ENCODE results near the gene GGCT. TPM values are rescaled to one million over a fixed set of nuclear protein-coding genes. Genes with fewer than 3 reads are reported as not detected.

Gene GGCT
- total and polyA plus RNA-seq, 2 of the 8 experiments (the other 6 are each of a cell fraction or from before 2014, with no cell fraction given): 50.0 to 129 TPM

GRCh38 chr7:30545791-30546555 is 41.3 kb upstream of the GGCT start:
- H3K27ac ChIP-seq (ENCODE audit: low read depth, low read length): no peak overlapping the region
- no peak overlapping the region for H3K4ac ChIP-seq (replicated peaks; ENCODE audit: insufficient read length, low read depth, low read length)
- DNase-seq (ENCODE audit: low read depth in 1 of 2, low spot score in 2 of 2): no peak
- H3K9me3 ChIP-seq (ENCODE audit: insufficient read depth in 2 of 2, low read depth in 1 of 2, low read length in 1 of 2): no peaks in the 10 kb centered on the region
- H2BK20ac ChIP-seq (ENCODE audit: low read length): no peak overlapping the region
- H3K18ac ChIP-seq (ENCODE audit: extremely low read depth, low read length): no peak overlapping the region
- no peak overlapping the region for H3K56ac ChIP-seq (replicated peaks; ENCODE audit: insufficient read length, low read depth, low read length)
- H3K9ac ChIP-seq (replicated peaks in 1 of 4; ENCODE audit: extremely low read depth in 1 of 4, low read depth in 3 of 4, low read length in 3 of 4): no peak overlapping the region
- H2AFZ ChIP-seq (ENCODE audit: low read length): no peak overlapping the region
- H3K27me3 ChIP-seq (replicated peaks in 1 of 4; ENCODE audit: control insufficient read depth in 3 of 4, extremely low read depth in 1 of 4, insufficient read depth in 3 of 4, low read length in 3 of 4): no peaks in the 10 kb centered on the region
- H2AK5ac ChIP-seq (ENCODE audit: low read depth, low read length): no peak overlapping the region
- no peak overlapping the region for H4K5ac ChIP-seq (ENCODE audit: insufficient read length, low read depth, low read length)
- no peak overlapping the region for H4K91ac ChIP-seq (replicated peaks; ENCODE audit: insufficient read length, low read length)
- H2BK15ac ChIP-seq (ENCODE audit: low read length): no peak overlapping the region
- H3K4me3 ChIP-seq (ENCODE audit: extremely low read depth in 1 of 4, insufficient read depth in 2 of 4, low read depth in 3 of 4, low read length in 4 of 4): no peak overlapping the region
- ChIA-PET POLR2A (ENCODE audit: partially characterized antibody) (interaction anchor here (0.8 to 3.4 kb wide), 2 partner anchors 14 to 59 kb away, joined by 3 to 8 read pairs; no protein-coding TSS in a partner anchor), CTCF (ENCODE audit: partially characterized antibody) (interaction anchor here (0.7 to 9.5 kb wide), 13 partner anchors 9 to 390 kb away, joined by 3 to 214 read pairs (median 3); no protein-coding TSS in a partner anchor)
- no peaks in the 10 kb centered on the region for H3K79me1 ChIP-seq (ENCODE audit: low read depth, low read length)
- H3K23me2 ChIP-seq (ENCODE audit: low read depth, low read length): no peaks in the 10 kb centered on the region
- no peak overlapping the region for H2BK12ac ChIP-seq (ENCODE audit: low read depth, low read length)
- H2BK120ac ChIP-seq (replicated peaks; ENCODE audit: low read depth, low read length): no peak overlapping the region
- peaks cover 0 to 8% (median 1%) of the 10 kb centered on the region in 4 experiments; a peak in 2 of 7 replicates for H3K4me1 ChIP-seq (replicated peaks in 1 of 4; ENCODE audit: control insufficient read depth in 3 of 4, insufficient read depth in 4 of 4, low read length in 3 of 4)
- TF ChIP-seq BRCA1 (IDR thresholded peaks at IDR 0.05; ENCODE audit: low read depth, low read length): no peak
- TF ChIP-seq SIRT6 (IDR thresholded peaks at IDR 0.05; ENCODE audit: low read length): no peak
- no peak for TF ChIP-seq CTBP2 (IDR thresholded peaks at IDR 0.05; ENCODE audit: borderline replicate concordance, insufficient read depth, insufficient read length, low read length)
- no peak for TF ChIP-seq RBBP5 (IDR thresholded peaks at IDR 0.05; ENCODE audit: borderline replicate concordance, low read depth, low read length)
- TF ChIP-seq ATF2 (IDR thresholded peaks at IDR 0.05; ENCODE audit: low read length): no peak
- no peak overlapping the region for H4K8ac ChIP-seq (ENCODE audit: extremely low read depth, insufficient read depth, low read length)
- WGBS, 2 experiments (ENCODE audit: extremely low coverage in 1 of 2, insufficient coverage in 1 of 2, insufficient read length in 1 of 2, insufficient replicate concordance in 2 of 2, low coverage in 1 of 2, low lambda C conversion rate in 2 of 2, missing lambda C conversion rate in 1 of 2): 71% methylated on average over 5 of the region's 5 CpGs; no CpG with 5 or more reads in 1 of the 2 experiments
- FAIRE-seq: no peak
- no peaks in the 10 kb centered on the region for H3K79me2 ChIP-seq (ENCODE audit: control insufficient read depth in 1 of 2, insufficient read depth in 2 of 2, low read length in 2 of 2)
- no peaks in the 10 kb centered on the region for H3K36me3 ChIP-seq (ENCODE audit: control insufficient read depth in 2 of 4, insufficient read depth in 4 of 4, low read length in 3 of 4)
- no peak overlapping the region for H3K23ac ChIP-seq (ENCODE audit: insufficient read length)
- no peak overlapping the region for H3K4me2 ChIP-seq (ENCODE audit: insufficient read depth in 1 of 2, low read depth in 2 of 2, low read length in 2 of 2)
- H2BK5ac ChIP-seq (ENCODE audit: low read depth, low read length): no peak overlapping the region
- no peak overlapping the region for H3K14ac ChIP-seq (ENCODE audit: insufficient read length)
- H4K20me1 ChIP-seq (replicated peaks in 1 of 2; ENCODE audit: control insufficient read depth in 1 of 2, insufficient read depth in 2 of 2, low read length in 2 of 2): no peaks in the 10 kb centered on the region

Measured in H1 (cell line).